DLD1 (cell line): ENCODE data around the gene OGDHL.
"Not testable (repeated sequence)": the region's sequence is repeated elsewhere in the genome, so short reads cannot be mapped to it uniquely, and the experiment has no call there.

Experiments
- in situ Hi-C: cut with HindIII; loops from 2 replicates; pipeline ENCODE4 v1.10.0; 2017; ENCODE audit warnings: low sequenced_read_pairs

Gene OGDHL

DNA sequence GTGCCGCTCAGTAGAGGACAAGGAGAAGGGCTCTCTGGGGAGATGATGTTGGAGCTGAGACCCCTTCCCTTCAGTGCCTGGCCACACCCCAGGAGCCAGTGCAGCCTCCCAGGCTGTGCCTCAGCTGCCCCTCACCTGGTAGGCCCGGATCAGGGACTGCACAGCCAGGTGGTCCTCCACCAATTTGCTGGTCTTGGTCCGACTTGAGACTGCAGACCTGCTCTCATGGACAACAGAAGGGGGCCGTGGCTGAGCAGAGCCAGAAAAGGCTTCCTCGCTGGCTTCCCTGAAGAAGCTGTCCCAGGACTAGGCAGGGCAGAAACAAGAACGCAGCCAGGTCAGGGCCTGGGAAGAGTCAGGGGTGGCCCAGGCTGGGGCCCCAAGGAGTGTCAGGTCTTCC lies 5.5 kb downstream of the OGDHL start:
- in situ Hi-C loops: no loop called here

GRCh38 chr10:49756031-49756430 lies 6.1 kb downstream of the OGDHL start:
- in situ Hi-C loops: no loop called here

GRCh38 chr10:49754951-49755350 lies 7.2 kb downstream of the OGDHL start:
- in situ Hi-C loops: not testable (repeated sequence)

GRCh38 chr10:49752584-49752983 lies 9.5 kb downstream of the OGDHL start:
- in situ Hi-C loops: no loop called here

DNA sequence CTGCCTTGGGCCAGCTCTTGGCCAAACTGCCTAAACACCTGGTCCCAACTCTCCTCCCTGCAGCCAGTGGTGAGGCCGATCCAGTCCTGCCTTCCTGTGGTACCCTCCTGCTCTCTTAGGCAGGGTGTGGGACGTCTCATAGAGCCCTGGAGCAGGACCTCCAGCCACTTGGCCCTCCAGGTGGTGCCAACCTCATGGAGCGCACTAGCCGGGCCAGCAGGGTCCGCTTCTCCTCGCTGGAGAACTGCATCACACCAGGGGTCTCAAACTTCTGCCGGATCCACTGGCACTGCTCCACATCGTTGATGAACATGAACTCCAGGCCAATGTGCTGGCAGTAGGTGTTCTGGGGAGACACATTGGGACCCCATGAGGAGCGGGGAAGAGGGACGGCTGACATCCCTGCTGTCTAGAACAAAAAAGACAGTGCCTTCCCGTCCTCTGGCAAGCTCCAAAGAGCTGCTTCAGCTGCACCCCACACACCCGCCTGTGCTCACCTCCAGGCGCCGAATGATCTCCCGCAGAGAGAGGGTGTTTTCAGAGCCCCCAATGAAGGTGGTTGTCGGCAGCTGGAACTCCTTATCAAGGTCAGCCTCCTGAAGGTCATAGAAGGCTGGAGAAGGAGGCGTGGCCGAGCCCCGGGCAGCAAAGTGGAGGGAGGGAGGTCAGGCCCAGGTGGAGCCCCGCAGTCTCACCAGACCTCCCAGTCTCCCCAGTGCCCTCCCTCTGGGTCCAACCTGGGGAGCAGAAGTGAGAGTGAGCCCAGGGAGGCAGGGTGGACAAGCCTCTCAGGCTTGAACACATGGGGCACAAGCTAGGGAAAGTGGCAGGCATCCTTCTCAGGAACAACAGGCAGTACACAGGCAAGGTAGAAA lies 10.2 kb downstream of the OGDHL start:
- in situ Hi-C loops: no loop called here

- in situ Hi-C loops: no loop called here
These were observed 10.9 kb downstream of the OGDHL start for GRCh38 chr10:49751216-49751615.

- in situ Hi-C loops: no loop called here
These were observed 11.6 kb downstream of the OGDHL start for GRCh38 chr10:49750546-49750945.

DNA sequence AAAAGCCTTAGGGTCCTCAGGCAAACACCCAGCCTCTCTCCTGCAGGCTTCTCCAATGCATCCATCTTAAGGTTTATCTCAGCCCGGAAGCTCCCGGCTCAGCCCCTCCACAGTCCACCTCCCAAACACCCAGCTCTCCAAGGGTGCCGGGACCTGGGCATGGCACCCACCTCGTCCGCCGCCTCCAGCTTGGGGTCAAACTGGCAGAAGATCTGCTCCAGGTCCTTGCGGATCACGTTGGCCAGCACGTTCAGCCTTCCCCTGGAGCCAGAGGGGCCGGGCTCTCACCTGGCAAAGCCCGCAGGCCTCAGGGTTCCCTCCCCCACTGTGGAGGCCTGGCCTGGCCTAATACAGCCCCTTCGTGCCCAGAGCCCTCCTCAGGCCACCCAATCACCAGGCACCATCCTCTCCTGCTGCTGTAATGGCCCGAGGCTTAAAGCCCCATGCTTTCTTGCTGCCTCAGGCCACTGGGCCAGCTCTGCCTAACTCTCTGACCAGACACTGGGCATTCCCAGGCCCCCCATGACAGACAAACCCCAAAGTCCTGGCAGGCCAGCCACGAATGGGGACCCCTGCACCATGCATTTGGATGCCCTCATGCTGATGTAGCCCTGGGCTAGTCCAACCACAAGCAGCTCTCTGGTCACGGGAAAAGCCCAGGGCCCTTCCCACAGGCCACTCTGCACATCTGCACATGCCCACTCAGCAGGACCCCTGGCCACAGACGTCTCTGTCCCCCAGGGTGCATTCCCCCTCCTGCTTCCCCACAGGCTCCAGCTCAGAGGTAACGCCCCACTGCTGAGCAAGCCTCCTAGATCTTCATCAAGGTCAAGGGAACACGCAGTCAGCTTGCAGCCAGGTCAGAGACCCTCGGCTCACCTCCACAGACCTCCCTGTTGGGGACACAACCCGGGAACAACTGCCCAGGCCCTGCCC lies 12.3 kb downstream of the OGDHL start:
- in situ Hi-C loops: no loop called here

GRCh38 chr10:49749144-49749543 lies 13.0 kb downstream of the OGDHL start:
- in situ Hi-C loops: no loop called here

GRCh38 chr10:49748006-49748405 lies 14.1 kb downstream of the OGDHL start:
- in situ Hi-C loops: no loop called here

- in situ Hi-C loops: no loop called here
These were observed 14.8 kb downstream of the OGDHL start for GRCh38 chr10:49747303-49747646.

DNA sequence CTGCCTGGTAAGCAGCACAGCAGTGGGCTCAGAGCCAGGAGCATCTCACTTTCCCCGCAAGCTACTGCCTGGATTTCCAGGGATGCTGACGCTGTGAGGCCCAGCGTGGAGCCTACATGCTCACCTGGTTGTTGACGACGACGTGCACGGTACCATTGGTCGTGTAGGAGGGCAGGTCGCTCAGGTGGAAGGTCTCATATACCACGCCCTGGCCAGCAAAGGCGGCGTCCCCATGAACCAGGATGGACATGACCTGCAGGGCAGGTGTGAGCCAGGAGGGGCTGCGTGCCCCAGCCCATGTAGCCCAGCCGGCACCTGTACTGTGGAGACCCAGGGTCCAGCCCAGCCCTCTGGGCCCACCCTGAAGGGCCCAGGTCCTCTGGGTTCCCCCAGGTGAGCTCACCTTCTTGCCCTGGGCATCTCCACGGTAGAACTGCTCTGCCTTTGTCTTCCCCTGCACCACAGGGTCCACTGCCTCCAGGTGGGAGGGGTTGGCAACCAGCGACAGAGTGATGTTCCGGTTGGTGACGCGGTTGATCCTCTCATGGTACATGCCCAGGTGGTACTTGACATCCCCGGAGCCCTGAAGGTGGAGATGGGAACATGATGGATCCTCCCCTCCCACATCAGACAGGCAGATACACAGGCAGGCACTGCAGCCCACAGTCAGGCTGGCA lies 15.4 kb downstream of the OGDHL start:
- in situ Hi-C loops: no loop called here

DNA sequence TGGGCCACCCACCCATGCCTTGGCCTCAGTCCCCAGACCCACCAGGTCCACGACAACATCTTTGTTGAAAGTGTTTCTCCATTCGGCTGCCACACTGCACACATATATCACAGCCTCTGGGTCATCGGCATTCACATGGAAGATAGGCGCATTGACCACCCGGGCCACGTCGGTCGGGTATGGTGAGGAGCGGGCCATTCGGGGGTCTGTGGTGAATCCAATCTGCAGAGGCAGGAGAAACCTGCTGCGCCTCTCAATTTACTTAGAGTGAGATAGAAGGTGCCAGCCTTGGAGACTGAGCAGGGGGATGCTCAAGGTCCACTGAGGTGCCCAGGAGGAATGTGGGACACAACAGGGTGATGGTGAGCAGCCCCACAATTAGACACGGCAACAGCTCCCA lies 16.4 kb downstream of the OGDHL start:
- in situ Hi-C loops: no loop called here

GRCh38 chr10:49744924-49745605 lies 17.1 kb downstream of the OGDHL start:
- in situ Hi-C loops: no loop called here

GRCh38 chr10:49744091-49744685 lies 17.9 kb downstream of the OGDHL start:
- in situ Hi-C loops: no loop called here

DNA sequence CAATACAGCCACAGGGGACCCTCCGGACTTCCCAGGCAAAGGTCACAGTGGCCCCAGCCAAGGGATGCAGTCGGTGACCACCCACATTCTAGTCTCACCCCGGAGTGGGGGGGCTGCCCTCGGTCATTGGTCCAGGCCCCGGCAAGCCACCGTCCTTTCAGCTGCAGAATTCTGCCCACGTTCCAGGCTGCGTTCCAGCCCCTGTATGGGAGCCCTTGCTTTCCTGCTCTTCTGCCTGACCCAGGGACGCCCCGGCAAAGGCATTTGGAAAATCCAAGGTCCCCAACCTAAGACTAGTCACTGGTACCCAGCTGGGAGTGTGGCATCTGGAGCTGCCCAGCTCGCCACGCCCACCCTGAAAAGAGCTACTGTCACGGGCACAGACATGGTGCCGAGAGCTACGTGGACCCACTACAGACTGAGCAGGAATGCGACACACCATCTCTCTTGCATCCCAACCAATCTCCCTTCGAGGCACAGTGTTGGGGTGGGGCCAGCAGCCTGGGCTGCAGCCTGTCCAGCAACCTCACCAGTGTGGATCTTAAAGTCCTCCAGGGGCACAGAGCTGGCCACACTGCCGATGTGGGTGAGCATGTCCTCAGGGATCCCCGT lies 18.6 kb downstream of the OGDHL start:
- in situ Hi-C loops: no loop called here

DNA sequence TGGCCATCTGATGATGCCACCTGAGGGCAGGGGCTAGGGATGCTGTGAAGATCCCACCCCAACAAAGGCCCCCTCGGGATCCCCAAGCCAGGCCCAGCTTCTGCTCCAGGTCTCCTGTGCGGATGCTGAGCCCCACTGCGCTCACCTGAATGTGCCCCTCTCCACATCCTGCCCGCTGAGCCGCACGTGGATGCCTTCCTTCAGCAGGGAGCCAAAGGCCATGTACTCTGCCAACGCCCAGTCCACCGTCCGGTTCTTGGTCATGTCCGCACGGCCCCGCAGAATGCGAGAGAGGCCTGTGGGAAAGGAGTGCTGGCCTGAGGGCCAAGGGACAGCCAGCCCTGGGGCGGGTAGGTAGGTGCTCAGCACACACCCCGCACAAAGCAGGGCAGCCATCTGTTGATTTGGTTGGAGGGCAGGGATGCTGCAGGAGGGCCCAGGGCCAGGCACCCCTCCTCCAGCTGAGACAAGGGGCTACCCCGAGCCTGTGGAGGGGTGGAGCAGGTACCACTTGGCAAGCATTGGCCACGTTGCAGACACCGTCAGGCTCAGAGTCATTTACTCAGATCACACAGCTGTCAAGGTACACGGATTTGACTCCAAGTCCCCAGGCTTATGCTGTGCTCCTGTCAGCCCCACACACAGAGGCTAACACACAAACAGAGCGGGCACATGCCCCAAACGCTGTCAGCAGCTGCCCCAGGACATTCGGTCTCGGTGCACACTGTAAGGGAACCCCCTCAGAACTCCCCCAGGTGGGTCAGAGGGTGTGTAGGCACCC lies 19.2 kb downstream of the OGDHL start:
- in situ Hi-C loops: no loop called here

DNA sequence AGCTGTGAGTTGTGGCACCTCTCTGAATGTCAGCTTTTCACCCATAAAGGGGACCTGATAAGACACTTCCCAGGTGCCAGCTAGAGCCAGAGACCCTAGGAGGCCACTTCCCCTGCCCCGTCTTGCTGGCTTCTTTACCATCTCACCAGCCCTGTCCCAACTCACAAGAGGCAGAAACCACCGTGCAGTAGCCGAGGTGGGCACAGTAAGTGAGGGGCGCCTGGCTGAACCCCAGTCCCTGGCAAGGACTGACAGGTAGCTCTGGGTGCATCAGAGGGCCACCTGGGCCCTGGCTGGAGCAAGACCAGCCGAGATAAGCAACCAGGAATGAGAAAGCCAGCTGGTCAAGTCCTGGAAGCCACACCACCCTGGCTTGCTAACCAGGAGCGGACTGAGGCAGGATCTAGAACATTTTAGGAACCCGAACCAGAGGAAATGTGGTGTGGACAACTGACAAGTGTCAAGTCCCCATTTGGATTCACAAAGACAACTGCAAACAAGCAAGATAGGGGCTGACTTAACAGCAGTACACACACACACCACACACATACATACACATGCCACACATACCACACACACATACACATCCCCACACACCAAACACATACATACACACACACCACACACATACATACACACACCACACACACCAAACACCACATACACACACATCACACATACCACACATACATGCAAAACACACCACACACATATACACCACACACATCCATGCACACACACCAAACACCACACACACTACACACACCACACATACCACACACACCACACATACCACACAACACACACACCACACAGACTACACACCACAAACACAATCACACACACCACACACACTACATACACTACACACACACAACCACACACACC lies 20.8 kb downstream of the OGDHL start:
- in situ Hi-C loops: no loop called here
